C4-2B (cell line): ENCODE results near the gene P2RX7.

ENCODE experiments used
- H3K27ac ChIP-seq: fragments of 450-650 bp; 2 replicates; pipeline ENCODE4 v1.5.1; 2017
- ZFX ChIP-seq: fragments of 450-650 bp; IDR thresholded peaks from 2 replicates; pipeline ENCODE4 v1.6.1; 2017
- TF ChIP-seq, protein P1 (sequence below): fragments of 450-650 bp; conservative IDR thresholded peaks from 2 replicates; pipeline ENCODE4 v1.5.1; 2017; ENCODE audit warnings: mild to moderate bottlenecking

Gene P2RX7

DNA sequence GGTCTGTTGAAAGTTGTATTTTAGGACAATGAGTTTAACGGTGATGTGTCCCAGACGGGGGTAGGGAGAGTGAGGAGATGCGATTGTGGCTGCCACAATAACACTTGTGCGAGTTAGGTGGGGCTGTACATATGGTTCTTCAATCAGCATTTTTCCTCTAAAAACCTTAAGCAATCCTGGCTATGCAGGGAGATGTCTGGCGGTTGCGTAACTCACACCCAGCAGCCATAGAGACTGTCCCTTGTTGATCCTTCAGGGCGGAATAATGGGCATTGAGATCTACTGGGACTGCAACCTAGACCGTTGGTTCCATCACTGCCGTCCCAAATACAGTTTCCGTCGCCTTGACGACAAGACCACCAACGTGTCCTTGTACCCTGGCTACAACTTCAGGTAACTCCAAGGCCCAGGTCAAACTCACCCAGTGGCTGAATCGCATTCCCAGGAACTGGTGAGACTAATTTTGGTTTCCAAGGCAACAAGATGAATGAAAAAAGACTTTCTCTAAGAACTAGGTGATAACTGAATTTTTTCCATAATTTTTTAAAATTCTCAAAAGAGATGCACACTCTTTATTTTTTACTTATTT lies 34.6 kb downstream of the P2RX7 start:
- no peak for TF ChIP-seq ZFX
- TF ChIP-seq, protein P1, sequence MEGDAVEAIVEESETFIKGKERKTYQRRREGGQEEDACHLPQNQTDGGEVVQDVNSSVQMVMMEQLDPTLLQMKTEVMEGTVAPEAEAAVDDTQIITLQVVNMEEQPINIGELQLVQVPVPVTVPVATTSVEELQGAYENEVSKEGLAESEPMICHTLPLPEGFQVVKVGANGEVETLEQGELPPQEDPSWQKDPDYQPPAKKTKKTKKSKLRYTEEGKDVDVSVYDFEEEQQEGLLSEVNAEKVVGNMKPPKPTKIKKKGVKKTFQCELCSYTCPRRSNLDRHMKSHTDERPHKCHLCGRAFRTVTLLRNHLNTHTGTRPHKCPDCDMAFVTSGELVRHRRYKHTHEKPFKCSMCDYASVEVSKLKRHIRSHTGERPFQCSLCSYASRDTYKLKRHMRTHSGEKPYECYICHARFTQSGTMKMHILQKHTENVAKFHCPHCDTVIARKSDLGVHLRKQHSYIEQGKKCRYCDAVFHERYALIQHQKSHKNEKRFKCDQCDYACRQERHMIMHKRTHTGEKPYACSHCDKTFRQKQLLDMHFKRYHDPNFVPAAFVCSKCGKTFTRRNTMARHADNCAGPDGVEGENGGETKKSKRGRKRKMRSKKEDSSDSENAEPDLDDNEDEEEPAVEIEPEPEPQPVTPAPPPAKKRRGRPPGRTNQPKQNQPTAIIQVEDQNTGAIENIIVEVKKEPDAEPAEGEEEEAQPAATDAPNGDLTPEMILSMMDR, result no peak
- no peak overlapping the region for H3K27ac ChIP-seq

DNA sequence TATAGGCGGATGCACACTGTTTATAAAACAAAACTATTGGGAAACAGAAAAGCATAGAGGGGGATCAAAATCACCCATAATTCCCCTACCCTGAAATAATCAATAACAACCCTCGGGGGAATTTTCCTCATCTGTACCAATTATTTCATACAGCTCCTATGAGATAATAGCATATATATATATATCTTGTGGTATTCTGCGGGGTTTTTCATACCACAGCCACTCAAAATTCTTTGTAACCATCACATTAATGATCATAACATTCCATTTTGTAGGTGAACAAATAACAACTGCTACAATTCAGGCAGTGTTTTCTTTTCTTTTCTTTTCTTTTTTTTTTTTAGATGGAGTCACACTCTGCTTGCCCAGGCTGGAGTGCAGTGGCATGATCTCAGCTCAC lies 35.3 kb downstream of the P2RX7 start:
- TF ChIP-seq ZFX, result no peak
- TF ChIP-seq, protein P1, result no peak
- no peak overlapping the region for H3K27ac ChIP-seq

DNA sequence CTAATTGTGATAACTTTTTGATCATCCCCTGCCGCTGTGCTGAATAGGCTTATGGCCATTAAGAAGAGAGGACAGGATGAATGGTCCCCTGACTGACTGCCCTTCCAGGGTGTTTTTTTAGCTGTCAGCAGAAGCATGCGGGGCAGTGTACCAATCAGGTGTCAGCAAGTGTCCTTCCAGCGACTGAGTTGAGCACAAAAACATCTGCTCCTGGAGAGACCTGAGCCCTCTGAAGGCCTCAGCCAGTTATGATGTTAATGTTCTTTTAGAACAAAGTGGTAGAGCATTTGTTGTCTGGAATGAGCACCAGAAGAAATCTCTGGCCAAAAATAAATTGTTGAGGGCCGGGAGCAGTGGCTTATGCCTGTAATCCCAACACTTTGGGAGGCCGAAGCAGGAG lies 37.5 kb downstream of the P2RX7 start:
- no peak overlapping the region for H3K27ac ChIP-seq

DNA sequence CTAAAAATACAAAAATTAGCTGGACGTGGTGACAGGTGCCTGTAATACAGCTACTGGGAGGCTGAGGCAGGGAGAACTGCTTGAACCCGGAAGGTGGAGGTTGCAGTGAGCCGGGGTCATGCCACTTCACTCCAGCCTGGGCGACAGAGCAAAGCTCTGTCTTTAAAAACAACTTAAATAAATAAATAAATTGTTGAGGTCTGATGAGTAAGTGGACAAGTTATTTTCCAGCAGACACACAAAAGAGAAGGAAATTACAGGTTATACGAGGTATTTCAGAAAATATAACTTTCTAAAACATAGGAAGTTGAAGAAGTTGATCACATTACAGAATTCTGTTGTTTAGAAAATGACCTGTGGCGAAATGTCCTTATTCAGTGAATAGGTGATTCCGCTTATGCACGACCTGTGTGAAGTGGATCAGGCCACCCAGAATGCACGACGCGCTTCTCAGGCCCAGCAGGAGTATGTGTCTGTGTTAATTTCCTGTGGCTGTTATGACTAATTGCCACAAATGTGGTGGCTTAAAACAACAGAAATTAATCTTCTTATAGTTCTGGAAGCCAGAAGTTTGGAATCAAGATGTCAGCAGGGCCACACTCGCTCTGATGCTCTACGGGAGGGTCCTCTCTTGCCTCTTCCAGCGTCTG lies 38.1 kb downstream of the P2RX7 start:
- TF ChIP-seq, protein P1, result no peak
- no peak for TF ChIP-seq ZFX
- H3K27ac ChIP-seq, result no peak overlapping the region

More for the DNA sequence above, 37.5 kb downstream of the P2RX7 start:
- TF ChIP-seq, protein P1, result no peak
- no peak for TF ChIP-seq ZFX

DNA sequence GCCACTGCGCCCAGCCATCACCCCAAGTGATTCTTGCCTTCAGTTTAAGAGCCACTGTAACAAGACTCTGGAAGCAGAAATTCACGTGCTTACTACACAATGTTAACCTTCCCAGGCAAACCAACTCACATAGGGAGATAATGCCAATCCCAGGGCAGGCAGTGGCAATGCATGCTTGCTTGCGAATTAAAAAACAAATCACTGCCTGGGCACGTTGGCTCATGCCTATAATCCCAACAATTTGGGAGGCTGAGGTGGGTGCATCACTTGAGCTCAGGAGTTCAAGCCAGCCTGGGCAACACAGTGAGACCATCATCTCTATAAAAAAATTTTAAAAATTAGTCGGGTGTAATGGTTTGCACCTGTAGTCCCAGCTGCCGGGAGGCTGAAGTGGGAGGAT lies 39.5 kb downstream of the P2RX7 start:
- TF ChIP-seq, protein P1, result no peak
- TF ChIP-seq ZFX, result no peak
- H3K27ac ChIP-seq, result no peak overlapping the region

DNA sequence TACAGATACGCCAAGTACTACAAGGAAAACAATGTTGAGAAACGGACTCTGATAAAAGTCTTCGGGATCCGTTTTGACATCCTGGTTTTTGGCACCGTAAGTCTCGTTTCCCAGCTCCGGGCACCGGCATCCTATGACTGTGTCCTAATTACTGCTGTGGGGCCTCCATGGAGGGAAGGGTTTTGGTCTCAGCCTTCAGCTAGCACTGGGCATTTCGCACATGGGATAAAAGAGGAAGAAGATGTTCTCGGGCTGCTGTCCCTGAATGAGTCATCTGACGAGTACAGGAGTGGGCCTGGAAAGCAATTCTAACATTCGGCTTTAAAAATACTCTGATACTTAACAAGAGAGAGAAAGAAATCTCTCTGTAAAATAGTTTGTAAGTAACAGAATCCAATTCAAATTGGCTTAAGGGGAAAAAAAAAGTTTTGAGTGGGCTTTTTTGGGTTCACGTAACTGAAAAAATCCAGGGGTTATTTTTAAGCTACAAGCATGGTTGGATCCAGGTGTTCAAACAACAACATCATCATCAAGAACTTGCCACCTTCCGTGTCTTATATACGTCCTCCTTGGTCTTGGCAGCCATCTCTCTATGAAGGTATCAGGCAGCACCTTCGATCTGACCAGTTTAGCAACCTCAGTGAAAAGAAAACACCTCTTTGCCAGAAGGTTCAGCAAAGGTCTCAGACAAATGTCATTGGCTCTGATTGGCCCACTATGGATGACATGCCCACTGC lies 42.9 kb downstream of the P2RX7 start:
- H3K27ac ChIP-seq, result no peak overlapping the region
- TF ChIP-seq, protein P1, result no peak
- TF ChIP-seq ZFX, result no peak
